ENCODE measurements around the gene NR1D1.

The NR1D1 gene

DNA sequence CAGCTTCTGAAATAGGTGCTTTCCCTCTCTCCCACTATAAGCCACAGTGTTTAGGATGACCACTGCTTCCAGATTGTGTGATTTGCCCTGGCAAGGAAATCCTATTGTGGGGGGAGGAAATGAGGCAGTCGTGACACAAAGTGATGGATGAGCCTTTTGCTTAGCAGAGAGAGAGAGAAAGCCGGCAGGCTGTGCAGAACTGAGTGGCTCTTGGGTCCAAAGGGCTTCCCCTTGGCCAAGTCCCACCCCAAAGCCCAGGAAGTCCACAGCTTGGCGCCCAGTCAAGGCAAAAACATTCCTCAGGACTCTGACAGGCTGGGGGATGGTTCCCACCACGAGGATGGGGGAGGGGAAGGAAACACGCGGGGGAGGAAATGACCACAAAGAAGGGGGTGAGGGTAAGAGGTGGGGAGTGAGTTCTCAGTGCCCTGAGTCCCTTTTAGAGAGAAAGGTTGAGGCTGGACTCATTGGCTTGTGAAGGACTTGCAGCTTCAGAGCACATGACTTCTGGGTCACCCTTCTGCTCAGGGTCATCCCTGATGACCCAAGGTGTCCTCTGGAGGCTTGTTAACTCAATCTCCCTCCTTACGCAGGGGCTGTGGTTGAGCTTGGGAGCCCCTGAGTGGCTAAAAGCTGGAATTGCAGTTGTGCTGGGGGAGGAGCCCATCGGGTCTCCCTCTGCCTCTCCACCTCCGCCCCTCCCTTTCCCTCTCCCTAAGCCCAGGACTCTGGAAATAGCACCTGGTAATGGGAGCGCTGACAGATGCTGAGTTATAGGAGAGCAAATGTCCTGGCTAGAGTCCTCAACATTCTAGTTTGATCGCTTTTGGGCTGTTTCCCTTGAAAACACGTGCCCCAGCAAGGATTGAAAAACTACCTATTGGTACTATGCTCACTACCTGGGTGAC lies 11.1 kb upstream of the NR1D1 start:
- peak; percentile 74 for DNase-seq (ENCODE audit: low spot score)

DNA sequence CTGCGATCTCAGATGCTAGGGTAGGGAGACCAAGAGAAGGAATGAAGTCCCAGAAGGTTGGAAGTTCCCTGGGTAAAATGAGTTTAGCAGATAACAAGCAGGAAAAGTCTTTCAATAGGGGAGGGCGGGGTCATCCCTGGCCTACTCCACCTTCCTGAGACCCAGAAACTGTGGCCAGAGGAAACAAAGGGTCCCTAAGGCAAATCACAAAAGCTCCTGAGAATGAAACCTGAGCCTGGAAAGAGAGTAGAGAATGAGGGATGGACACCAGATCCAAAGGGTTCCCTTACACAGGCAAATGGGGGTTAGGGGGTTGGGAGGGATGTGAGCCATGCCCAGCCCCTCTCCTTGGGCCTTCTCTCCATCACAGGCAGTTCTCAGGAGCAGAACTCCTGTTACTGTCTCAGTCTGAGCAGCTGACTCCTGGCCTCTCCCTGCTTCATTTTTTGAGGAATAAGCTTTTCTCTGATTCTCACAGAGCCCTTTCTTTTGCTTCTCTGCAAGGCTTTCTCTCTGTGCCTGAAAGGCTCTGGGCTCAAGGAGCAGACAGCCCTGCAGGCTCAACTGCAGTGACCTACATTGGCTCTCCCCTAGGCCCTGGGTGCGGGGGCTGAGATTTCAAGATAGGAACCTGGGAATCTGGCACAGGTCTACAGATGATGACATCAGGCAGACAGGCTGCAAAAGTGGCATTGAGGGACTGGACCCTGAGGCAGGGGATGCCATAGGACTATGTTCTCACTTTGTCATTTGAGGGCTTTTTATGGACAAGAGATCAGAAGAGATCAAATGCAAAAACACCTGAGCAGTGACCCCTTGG lies 9.8 kb upstream of the NR1D1 start:
- DNase-seq (ENCODE audit: low spot score): no peak

DNA sequence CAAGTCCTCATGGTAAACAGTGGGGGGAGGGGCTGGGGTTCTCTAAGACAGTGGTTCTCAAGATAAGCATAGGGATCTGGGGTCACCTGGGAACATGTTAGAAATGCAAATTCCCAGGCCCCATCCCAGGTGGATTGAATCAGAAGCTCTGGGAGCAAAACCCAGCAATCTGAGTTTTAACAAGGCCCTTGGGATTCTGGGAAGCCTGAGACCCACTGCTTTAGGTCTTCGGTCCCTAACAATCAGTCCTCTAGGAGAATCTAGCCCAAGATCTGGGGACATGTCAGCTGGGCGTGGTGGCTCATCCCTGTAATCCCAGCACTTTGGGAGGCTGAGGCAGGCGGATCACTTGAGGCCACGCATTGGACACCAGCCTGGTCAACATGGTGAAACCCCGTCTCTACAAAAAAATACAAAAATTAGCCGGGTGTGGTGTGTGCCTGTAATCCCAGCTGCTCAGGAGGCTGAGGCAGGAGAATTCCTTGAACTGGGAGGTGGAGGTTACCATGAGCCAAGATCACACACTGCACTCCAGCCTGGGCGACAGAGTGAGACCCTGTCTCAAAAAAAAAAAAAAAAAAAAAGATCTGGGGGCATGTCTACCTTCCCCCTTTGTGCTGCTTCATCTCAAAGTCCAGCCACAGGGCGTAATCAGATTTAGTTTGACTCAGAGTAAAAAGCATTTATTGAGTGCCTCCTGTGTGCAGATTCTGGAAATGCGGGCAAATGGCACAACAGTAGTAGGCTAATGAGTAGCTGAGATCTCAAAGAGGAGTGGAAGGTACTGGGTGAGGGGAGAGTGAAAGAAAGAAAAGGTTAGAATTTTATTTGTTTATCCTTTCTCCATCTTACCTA lies 8.8 kb upstream of the NR1D1 start:
- DNase-seq (ENCODE audit: low spot score): no peak

DNA sequence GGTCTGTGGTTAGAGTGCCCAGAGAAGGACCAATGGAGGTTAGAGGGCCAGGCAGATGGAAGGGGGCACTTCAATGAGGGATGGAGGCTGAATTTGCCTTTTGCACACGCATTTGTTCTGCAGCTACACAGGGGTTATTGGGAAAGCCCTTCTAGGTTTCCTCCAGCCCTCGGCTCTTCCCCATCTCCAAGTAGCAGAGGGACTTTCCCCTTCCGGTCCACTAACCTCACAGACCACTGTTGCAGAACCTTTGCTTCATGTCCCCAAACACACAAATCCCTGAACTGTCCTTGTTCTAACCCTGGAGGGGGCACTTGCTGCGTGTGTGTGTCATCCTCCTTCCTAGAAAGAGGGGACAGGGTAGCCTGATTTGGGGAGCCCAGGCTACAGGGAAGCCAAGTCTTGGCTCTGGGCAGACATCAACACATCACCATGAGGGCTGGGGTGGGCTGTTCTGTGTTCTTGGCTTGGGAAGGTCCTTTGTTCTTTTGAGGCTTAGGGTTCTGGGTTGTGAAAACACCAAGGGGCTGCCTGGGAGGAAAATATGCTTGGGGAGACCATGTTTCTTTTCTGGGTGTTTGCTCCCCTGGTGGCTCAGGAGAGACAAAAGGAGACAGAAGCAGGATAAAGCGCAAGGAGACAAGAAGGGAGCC lies 7.3 kb upstream of the NR1D1 start:
- DNase-seq (ENCODE audit: low spot score): no peak

DNA sequence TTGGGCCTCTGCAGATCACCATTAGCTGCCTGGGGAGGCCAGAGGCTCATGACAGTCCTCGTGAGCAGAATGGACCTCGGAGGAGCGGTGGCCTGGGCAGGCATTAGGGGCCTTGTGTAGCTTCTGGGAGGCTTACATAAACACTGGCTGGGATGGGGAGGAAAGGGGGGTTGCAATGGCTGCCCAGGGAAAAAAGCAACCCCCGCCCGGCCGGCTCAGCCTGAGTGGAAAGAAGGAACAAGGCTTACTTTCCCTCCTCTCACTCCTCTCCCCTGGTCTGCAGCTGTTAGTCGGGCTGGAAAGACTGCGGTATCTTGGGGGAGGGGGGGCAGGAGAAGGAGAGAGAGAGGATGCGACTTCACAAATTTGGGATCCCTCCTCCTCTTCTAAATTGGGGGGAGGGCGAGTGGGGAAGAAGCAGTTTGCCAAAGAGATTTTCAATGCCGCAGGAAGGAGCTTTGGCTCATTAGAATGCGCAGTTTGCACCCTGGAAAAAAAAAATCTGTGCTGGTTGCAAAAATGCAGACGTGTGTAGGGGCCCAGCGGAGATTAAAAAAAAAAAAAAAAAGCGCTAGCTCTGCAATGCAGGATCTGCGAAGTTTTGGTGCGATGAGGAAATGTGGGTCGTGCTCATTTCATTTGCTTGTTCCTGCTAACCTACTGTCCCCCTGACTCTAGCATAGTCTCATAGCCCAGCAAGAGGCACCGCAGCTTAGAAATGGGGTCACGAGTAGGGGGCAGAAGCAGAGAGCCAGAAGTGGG lies 6.6 kb upstream of the NR1D1 start:
- DNase-seq (ENCODE audit: low spot score): no peak

DNA sequence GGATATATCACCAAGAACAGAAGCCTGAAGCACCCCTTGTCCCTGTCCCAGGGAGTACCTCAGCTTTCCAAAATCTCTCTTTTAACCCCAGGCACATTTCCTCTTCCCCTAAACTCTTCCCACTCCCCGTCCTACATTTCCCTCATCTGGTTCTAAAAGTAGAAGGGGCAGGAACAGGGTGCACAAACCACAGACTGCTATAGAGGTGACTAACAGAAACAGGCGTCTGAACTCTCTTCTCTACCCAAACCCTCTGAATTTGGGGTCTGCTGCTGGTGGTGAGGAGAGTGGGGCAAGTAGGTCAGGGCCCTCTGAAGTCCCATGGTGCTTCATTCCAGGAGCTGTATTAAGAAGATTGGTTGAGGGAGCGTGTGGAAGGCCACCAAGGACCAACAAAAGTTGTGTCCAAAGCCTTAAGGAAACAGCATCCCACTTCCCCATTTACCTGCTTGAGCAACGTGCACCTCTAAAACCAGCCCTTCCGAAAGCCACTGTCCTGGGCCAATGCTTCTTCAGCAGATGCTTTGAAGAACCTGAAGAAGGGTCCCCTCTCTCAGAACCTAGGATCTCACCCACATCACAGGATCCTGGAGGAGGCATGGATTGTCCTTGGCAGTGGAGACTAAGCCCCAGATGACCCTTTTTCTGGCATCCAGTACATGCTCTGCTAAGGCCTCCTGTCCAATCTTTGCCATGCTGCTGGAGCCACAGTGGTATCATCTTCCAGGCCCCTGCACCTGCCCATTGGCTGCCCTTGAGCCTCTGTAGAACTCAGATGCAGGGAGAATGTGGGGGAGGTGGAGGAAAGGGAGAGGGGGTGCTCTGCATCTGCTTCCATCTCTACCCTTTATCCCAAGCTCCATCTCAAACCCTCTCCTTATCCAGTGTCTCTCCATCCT lies 5.7 kb upstream of the NR1D1 start:
- no peak for DNase-seq (ENCODE audit: low spot score)

DNA sequence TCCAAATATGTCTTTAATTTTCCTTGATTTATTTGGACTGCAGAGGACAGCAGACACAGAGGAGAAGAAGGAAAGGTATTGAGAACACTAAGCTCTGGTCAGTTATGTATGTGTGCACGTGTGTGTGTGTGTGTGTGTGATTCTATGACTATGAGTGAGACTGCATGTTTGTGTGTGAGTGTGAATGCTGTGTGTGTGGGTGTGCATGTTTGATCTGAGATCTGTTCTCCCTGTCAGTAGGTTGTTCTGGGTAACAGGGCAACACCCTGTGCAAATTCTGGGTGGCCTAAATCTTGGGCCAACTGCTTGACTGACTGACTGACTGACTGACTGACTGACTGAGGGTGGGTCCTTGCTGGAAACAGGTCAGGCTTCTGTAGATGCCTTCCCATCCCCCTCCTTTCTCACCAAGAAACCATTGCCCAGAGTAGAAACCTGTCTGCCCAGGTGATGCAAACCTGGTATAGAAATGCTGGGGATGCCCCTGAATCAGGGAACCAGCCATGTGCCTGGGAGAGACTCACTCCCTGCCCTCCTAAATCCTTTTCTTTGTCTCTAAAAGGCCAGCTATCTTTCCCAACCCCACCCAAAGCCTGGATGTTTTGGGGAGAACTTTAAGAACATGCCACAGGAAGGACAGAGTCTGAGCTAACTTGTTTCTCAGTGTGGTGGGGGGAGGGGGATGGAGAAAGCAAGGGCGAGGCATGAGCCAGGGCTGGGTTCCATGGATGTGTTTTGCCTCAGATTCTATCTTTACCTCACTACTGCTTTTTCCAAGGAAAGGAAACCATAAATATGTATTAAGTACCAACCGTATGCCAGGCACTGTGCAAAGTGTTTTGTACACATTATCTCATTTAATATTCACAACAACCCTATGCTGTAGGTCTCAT lies 4.5 kb upstream of the NR1D1 start:
- no peak for DNase-seq (ENCODE audit: low spot score)

DNA sequence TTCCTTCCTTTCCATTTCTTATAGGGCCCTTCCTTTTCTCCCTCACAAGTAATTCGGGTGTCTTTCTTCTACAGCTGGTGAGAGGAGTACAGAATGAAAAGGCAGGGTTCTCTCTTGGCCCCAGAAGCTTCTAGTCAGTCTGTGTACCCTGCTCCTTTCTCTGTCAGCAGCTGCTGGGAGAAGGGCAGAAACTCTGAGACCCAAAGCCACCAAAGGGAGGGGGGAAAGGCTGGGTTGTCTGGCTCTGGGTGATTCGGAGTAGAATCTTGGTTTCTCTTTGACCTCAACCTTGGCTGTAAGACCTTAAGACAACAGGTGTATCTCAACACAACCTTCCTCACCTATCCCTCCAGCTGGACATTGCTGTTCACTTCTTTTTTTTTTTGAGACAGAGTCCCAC lies 3.3 kb upstream of the NR1D1 start:
- DNase-seq (ENCODE audit: low spot score): no peak

DNA sequence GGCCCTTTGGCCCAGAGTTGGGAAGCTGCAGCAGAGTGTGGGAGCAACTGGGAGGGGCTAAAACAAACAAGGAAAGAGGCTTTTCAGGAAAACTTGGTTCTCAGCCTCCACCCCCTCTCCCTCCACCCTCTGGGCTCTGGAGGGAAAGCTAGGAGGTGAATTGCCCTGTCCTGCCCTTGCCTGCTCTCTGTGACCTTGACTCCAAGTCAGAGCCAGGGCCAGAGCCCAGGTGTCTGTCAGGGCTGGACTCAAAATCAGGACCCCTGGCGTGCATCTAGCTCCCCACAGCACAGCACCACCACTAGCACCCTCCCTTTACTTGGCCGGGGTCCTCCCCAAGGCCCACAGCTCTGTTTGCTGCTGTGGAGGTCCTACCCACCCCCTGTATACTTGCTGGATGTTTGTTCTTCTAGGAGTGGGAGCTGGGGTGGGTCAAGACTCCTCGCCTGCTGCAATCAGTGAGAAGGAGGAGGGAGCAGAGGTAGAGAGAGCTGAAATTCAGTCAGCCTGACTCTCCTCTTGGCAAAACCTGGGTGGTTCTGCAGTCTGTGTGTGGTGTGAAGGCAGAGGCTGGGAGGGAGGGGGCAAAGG lies 2.8 kb upstream of the NR1D1 start:
- no peak for DNase-seq (ENCODE audit: low spot score)

DNA sequence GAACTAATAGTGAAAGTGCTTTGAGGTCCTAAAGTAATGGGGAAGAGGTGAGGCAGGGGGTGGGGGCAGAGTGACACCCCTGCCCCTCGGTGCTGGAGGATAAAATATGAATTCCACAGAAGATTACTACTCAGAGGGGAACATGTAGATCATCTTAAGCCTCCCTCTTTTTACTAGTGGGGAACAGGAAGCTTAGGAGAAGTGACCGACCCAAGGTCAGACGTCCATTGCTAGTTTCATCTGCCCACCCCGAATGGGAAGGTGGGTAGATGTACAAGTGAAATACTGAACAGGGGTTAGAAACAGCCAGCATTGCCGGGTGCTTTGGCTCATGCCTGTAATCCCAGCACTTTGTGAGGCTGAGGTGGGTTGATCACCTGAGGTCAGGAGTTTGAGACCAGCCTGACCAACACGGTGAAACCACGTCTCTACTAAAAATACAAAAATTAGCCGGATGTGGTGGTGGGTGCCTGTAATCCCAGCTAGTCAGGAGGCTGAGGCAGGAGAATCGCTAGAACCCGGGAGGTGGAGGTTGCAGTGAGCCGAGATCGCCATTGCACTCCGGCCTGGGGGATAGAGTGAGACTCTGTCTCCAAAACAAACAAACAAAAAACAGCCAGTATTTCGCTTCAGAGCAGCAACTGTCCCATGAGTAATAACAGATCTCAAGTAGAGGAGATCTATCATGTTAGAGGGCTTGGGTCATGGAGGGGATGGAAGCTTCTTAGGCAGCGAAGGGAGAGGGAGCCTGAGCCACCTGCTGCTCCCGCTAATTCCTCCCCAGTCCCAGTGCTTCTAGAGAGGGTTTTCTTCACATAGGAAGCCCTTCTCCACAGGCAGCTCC lies 1.2 kb upstream of the NR1D1 start:
- DNase-seq (ENCODE audit: low spot score): no peak

DNA sequence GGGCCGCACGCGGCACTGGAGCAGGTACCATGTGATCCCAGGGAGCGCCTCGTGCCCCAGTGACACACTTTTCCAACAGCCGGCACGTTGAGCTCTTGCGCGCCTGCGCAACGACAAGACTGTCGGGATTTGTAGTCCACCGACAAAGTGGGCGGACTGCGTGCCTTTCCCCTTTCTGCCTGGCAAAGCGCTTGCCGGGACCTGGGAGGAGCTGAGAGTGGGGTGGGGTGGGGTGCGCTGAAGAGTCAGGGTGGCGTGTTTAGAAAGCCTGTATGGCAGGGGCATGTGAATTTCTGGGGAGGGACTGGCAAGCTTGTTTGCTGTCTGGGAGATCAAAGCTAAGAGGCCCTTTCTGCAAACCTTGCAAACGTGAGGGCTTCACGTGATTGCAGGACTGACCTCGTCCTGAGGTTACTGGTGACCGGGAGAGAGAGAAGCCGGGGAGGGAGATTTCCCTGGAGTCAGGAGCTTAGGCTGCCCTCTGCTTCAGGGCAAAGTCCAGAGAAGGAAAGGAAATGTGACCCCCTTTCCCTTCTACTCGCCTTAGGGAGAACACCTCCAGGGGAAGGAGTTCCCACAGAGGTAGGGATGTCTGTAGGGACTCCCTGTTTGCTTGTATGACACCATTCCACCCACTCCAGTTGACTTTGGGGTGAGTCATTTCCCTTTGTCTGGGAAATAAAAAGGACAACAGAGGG lies 429 bp upstream of the NR1D1 start:
- peak; percentile 94 for DNase-seq (ENCODE audit: low spot score)

DNA sequence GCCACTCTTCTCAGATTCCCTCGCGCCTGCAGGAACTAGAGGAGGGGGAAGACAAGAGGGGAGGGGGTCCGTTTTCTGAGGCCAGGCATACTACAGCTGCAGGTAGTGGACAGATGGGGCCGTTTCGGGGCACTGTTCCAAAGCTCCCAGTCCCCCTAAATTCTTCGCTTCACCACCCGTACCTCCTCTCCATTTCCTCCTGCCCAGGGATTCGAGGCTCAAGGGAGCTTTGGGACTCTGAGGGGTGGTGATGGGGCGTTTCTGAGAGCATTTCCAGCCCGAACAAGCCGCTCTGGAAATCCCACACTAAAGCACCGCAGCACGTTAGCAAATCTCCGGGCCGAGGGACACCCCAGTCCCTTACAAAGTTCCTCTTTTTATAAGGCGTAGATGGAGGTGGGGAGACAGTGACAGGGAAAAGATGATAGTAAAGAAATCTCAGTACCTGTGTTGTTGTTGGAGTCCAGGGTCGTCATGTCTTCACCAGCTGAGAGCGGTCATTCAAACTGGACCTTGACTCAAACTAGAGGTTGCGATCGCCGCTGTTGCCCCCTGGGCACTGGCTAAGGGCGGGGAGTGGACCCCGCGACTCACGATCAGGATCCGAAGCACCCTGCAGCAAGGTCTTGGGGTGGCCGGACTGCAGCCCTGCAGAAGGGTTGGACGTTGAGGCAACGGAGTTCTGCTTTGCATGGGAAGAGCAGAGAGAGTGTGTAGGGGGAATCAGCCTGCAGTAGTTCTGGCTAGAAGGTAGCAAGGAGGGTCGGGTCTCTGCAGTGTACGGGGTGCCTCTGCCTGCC lies 570 bp downstream of the NR1D1 start:
- DNase-seq (ENCODE audit: low spot score): no peak

DNA sequence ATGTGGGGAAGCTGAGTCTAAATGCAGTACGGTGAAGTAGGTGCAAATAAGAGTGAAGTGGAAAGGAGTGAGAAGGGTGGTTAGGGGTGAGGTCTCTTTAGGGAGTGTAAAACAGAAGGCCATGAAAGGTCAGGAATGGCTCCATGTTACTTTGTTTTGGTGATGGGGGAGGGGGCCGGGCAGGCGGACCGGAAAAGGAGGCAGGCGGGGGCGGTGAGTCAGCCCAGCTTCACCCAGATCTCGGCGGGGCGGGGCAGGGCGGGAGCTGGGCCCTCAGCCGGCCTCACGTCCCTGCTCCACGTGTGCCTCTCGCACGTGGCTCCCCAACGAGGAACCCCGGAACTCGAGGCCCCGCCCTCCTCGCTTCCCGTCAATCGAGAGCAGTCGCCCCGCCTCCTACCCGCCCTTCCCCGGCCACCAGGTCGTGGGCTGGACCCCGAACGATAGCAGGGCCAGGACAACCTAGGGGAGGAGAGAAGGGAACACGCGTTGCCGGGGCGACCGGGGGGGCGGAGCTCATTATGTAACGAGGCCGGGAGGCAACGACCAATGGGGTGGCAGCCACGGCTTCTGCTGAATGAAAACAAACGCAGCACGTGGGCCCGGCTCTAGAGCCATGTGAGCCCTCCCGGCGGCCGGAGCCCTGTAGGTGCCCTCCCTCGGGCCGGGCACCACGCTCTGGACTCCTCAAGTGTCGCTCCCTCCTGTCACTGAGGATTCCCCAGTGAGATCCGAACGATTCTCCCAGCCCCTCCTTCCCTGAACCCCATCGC lies 1.4 kb downstream of the NR1D1 start:
- peak; percentile 100 for DNase-seq (ENCODE audit: low spot score)

DNA sequence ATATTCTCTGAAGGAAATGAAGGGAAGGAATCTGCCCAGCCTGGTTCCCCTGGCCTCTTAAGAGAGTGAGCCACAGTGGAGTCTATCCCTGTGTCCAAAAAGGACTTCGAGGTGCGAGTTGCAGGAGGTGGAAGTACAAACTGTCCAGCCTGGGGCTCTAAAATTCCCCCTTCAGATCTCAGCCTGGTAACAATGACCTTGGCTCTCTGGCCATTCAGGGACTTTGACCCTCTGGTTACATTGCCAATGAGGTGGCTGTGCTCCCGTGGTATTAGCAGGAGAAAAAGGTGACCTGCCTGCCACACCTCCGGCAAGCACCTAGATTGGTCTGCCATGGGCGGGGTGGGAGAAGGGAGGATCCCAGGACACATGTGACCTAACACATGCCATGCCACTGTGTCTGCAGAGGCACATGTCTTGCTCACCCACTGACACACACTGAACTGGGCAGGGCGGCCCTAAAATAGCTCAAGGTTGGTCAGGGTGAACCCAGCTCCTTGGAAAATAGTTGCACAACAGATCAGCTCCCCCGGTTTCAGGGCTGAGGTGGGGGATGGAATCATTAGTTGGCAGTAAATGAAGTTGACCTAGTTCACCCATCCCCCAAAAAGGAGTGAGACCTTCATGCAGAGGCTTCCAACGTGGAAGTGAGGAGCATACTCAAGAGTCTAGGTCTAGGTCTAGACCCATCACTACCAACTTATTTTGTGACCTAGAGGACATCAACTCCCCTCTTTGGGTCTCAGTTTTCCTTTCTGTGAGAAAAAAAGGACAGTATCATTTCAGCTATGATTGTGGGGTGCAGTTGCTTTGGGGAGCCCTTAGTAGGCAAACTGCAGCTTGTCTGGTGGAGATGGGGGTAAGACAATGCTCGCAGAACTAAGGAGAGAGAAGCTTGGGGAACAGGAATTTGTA lies 2.2 kb downstream of the NR1D1 start:
- no peak for DNase-seq (ENCODE audit: low spot score)
